ENCODE results near the gene BCAS1.

BCAS1 gene

GRCh38 chr20:53986037-53986650 is 84.2 kb downstream of the BCAS1 start:
- TF ChIP-seq, protein P1, sequence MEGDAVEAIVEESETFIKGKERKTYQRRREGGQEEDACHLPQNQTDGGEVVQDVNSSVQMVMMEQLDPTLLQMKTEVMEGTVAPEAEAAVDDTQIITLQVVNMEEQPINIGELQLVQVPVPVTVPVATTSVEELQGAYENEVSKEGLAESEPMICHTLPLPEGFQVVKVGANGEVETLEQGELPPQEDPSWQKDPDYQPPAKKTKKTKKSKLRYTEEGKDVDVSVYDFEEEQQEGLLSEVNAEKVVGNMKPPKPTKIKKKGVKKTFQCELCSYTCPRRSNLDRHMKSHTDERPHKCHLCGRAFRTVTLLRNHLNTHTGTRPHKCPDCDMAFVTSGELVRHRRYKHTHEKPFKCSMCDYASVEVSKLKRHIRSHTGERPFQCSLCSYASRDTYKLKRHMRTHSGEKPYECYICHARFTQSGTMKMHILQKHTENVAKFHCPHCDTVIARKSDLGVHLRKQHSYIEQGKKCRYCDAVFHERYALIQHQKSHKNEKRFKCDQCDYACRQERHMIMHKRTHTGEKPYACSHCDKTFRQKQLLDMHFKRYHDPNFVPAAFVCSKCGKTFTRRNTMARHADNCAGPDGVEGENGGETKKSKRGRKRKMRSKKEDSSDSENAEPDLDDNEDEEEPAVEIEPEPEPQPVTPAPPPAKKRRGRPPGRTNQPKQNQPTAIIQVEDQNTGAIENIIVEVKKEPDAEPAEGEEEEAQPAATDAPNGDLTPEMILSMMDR (IDR thresholded peaks at IDR 0.05; ENCODE audit: low read depth, low read length) = no peak

GRCh38 chr20:53985150-53985518 is 85.3 kb downstream of the BCAS1 start:
- no peak overlapping the region for H3K4me3 ChIP-seq (ENCODE audit: low read depth, low read length)

More at GRCh38 chr20:53986037-53986650, 84.2 kb downstream of the BCAS1 start:
- no peak overlapping the region for H3K4me3 ChIP-seq (ENCODE audit: low read depth, low read length)

DNA sequence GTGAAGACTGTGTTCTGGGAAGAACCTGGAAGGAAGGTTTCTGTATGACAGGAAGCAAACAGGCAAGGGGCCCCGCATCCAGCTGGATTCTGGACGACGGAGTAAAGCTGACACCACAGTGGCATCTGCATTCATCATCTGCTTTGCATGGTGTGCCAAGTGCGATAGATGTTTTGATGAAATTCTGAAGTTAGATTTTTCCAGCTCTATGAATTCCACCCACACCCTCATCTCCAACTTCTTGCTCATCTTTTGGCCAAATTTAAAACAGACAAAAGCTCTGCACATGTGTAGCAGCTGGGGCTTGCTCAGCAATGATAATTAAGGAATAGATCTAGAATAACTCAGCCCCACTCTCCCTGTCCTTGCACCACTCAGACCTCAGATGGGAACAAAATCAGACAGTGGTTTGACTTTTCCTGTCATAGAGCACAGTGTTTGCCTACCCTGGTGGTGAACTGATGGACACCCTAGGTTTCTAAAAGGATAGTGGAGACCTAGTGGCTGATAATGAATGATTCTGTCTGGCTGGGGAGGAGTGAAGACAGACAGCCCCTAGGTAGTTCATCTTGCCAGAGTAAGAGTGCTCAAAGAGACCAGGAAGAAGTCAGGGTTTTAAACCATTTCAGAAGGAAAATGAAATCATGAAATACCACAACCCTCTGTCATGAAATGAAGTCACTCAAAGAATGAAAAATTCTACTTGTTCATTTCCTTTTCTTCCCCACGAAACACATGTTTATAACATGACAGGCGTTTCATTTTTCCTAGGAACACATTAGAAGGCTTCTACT is 85.8 kb downstream of the BCAS1 start:
- no peak overlapping the region for H3K4me3 ChIP-seq (ENCODE audit: low read depth, low read length)
- TF ChIP-seq, protein P1 (IDR thresholded peaks at IDR 0.05; ENCODE audit: low read depth, low read length) = no peak

More at GRCh38 chr20:53985150-53985518, 85.3 kb downstream of the BCAS1 start:
- TF ChIP-seq, protein P1 (IDR thresholded peaks at IDR 0.05; ENCODE audit: low read depth, low read length) = no peak

DNA sequence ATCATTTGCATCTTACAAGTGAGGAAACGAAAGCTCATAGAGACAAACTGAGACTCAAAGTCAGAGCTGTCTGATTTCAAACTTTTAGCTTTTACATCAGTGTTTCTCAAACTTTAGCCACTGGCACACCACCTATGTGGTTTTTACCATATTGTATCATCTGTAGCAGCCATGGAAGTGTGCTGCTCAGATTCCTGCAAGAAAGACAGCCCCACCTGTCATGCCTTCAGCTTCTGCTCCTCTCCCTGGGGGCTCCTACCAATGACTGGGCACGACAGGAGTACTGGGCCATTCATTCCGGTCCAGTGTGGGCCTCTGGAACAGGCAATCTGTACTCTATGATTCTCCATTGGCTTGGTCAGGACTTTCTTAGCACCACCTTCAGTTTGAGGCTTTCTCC is 87.0 kb downstream of the BCAS1 start:
- H3K4me3 ChIP-seq (ENCODE audit: low read depth, low read length) = no peak overlapping the region
- TF ChIP-seq, protein P1 (IDR thresholded peaks at IDR 0.05; ENCODE audit: low read depth, low read length) = no peak

DNA sequence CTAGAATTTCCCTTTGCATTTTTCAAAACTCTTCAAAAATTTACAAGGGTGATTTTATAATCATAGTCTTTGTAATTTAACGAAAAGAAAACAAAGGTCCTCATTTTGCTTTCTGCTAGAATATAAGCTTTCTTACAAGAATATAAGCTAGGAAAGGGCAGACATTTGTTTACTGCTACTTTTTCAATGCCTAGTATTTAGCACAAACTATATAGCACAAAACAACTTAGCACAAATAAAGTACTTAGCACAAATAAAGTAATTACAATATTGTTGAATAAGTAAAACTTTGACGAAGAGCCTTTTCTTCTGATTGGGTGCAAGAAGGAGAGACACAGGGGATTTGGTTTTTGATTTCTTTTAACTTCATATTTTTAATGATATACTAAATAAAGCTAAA is 87.8 kb downstream of the BCAS1 start:
- H3K4me3 ChIP-seq (ENCODE audit: low read depth, low read length) = no peak overlapping the region

GRCh38 chr20:53981752-53982437 is 88.5 kb downstream of the BCAS1 start:
- TF ChIP-seq, protein P1 (IDR thresholded peaks at IDR 0.05; ENCODE audit: low read depth, low read length) = no peak
- H3K4me3 ChIP-seq (ENCODE audit: low read depth, low read length) = no peak overlapping the region

More for the DNA sequence above, 87.8 kb downstream of the BCAS1 start:
- TF ChIP-seq, protein P1 (IDR thresholded peaks at IDR 0.05; ENCODE audit: low read depth, low read length) = no peak

All from WI38 (cell line).